Measurements from ENCODE around the gene STXBP2.
A peak's percentile ranks its signal among the peaks of the same experiment; 100 is the strongest.

STXBP2 gene
- 13.8 reads per million in 2 donors for total RNA-seq

DNA sequence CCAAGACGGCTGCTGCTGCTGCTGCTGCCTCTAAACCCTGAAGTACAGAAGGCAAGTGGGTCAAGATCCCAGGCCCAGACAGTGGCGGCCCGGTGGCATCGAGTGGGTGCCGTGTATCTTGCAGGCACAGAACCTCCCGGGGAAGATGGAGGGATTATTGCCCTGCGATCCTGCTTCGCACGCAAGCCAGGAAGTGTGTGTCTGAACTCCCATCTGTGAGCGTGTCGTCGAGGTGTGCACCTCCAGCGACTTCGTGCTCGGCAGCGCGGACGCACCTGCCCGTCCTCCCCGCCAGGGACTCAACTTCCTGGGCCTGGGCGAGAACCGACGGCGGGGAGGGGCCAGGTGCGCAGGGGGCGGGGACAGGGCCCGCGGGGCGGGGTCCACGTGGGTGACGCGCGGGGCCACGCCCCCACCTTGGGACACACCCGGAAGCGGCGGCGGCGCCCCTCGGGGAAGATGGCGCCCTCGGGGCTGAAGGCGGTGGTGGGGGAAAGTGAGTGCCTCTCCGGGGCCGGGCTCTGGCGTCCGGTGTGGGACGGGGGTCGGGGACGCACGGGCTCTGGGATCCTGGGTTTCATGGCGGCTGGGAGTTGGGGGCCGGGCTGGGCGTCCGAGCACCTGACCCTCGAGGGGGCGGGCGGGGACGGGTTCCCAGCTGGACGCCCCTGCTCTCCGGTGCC lies at the start of gene STXBP2:
TSS of gene STXBP2 (plus strand) at position 420 of the 683 bp plus-strand sequence. CDS start at position 460, 40 bp downstream.
- DNase-seq = peak; percentile 87

DNA sequence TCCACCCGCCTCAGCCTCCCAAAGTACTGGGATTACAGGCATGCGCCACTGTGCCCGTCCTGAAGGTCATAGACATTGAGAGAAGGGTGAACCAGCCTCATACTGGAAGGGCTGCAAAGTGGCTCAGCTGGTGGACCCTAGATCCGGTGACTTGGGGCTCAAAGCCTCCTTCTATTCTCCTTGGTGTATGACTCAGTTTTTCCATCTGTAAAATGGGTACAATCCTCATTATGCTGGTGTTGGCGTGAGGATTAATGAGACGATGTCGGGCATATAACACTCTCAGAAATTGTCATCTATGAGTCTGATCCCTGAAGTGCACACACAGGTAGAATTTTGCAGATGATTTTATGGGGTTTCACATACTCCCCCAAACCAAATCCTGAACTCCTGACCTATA lies 47.1 kb upstream of the STXBP2 start:
- DNase-seq = no peak

GRCh38 chr19:7590256-7590655 lies 46.7 kb upstream of the STXBP2 start:
- DNase-seq = no peak

GRCh38 chr19:7595466-7596133 lies 41.3 kb upstream of the STXBP2 start, which contains the start of gene CAMSAP3:
Gene CAMSAP3 (plus strand): TSS chr19:7595863. CDS start chr19:7596003, 140 bp downstream.
- DNase-seq = no peak

- no peak for DNase-seq
Measured at GRCh38 chr19:7596211-7596937, 40.5 kb upstream of the STXBP2 start.

DNA sequence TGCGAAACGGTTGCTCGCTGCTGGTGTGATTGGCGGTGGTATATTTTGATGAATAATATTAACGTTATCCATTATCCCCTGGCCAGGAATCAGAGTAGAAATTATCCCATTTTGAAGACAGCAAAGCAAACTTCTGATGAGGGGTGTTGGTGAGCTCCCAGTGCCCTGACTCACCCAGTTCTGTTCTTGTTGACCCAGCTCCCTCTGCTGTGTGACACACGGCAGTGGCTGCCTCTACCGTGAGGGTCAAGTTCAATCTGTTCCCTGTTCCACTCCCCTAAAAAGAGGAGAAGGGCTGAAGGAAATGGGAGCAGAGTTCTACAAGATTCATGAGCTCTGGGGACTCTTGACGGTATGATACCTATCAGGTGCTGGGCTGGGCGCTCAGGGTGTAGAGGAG lies 39.2 kb upstream of the STXBP2 start:
- no peak for DNase-seq

- no peak for DNase-seq
Measured at GRCh38 chr19:7598180-7598579, 38.7 kb upstream of the STXBP2 start.

GRCh38 chr19:7600721-7601120 lies 36.2 kb upstream of the STXBP2 start:
- no peak for DNase-seq

GRCh38 chr19:7602240-7602934 lies 34.5 kb upstream of the STXBP2 start:
- DNase-seq = no peak

DNA sequence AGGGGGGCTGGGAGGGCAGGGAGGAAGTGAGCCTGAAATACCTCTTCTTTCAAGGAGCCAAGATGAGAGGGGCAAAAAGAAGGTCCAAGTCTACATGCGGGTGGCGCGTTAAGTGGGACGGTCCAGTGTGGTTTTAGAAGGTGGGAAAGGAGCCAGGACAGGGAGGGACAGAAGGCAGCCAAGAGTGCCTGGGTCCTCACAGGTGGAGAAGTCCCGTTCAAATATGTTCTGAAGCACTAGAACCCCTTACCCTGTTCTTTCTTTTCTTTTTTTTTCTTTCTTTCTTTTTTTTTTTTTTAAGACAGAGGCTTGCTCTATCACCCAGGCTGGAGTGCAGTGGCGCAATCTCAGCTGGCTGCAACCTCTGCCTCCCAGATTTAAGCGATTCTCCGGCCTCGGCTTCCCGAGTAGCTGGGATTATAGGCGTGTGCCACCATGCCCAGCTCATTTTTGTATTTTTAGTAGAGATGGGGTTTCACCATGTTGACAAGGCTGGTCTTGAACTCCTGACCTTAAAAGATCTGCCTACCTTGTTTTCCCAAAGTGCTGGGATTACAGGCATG lies 33.9 kb upstream of the STXBP2 start:
- DNase-seq = no peak

DNA sequence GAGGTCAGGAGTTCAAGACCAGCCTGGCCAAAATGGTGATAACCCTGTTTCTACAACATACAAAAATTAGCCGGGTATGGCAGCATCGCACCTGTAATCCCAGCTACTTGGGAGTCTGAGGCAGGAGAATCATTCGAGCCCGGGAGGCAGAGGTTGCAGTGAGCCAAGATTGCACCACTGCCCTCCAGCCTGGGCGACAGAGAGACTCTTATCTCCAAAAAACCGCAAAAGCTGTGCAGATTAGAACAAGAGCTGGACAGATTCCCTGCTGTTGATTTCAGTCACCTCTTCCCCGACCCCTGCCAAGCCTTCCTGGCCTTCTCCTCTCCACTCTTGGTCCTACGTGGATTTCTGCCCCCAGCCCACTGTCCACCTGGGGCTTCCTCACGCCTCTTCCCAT lies 33.0 kb upstream of the STXBP2 start:
- DNase-seq = no peak

- no peak for DNase-seq
Measured at GRCh38 chr19:7605490-7606222, 31.3 kb upstream of the STXBP2 start.

GRCh38 chr19:7606289-7606688 lies 30.6 kb upstream of the STXBP2 start:
- no peak for DNase-seq

- no peak for DNase-seq
Measured at GRCh38 chr19:7607212-7607873, 29.6 kb upstream of the STXBP2 start.

DNA sequence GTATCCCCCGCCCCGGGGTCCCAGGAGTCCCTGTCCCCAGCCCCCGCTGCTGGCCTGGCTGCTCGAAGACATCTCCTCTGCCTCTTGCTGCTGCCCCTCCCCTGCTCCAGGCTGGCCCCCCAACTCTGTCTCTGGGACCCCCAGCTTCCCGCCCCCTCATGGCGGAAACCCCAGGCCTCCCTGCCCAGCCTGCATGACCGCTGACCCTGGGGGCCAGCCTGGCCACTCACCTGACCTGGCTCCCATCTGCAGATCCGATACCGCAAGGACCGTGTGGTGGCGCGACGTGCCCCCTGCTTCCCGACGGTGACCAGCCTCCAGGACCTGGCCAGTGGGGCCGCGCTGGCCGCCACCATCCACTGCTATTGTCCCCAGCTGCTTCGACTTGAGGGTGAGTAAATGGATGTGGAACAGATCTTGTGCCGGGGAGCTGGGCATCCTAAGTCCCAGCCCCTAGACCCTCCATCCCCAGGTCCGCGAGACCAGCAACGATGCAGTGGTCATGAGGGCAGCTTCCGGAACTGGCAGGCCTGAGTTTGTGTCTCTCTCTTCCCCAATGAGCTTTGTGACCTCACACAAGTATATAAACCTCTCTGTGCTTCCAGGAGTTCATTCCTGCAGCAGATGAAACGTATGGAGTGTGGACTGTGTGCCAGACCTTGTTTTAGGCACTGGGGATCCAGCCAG lies 28.9 kb upstream of the STXBP2 start:
- no peak for DNase-seq

GRCh38 chr19:7610491-7611240 lies 26.2 kb upstream of the STXBP2 start:
- no peak for DNase-seq

GRCh38 chr19:7611541-7612279 lies 25.2 kb upstream of the STXBP2 start:
- no peak for DNase-seq

DNA sequence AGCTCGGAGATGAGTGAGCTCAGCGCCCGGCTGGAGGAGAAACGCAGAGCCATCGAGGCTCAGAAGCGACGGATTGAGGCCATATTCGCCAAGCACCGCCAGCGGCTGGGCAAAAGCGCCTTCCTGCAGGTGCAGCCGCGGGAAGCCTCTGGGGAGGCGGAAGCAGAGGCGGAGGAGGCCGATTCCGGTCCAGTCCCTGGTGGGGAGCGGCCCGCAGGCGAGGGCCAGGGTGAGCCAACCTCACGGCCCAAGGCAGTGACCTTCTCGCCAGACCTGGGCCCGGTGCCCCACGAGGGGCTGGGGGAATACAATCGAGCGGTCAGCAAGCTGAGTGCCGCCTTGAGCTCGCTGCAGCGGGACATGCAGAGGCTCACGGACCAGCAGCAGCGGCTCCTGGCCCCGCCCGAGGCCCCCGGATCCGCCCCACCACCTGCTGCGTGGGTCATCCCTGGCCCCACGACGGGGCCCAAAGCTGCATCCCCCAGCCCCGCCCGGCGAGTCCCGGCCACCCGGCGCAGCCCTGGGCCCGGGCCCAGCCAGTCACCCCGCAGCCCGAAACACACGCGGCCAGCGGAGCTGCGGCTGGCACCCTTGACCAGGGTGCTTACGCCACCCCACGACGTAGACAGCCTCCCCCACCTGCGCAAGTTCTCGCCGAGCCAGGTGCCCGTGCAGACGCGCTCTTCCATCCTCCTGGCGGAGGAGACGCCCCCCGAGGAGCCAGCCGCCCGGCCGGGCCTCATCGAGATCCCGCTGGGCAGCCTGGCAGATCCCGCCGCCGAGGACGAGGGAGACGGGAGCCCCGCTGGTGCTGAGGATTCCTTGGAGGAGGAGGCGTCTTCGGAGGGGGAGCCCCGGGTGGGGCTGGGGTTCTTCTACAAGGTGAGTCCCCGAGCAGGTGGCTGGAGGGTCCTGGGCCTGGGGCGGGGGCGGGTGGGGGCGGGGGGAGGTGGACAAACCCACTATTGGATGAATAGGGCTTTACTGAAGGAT lies 24.3 kb upstream of the STXBP2 start:
- no peak for DNase-seq
